Astrocyte (in vitro differentiated cells and primary cell): ENCODE measurements around the gene MICU2.

Source experiments
- CTCF ChIP-seq: IDR thresholded peaks from 2 replicates; pipeline ENCODE4 v1.5.1; 2011; ENCODE audit warnings: low read depth, mild to moderate bottlenecking, inconsistent platforms, low read length, moderate library complexity; ENCODE audit not compliant: insufficient read depth
- EZH2 ChIP-seq: IDR thresholded peaks from 2 replicates; pipeline ENCODE4 v1.6.1; 2012; ENCODE audit warnings: mild to moderate bottlenecking, low read length, inconsistent platforms; ENCODE audit not compliant: insufficient read depth

- TF ChIP-seq CTCF: no peak
- TF ChIP-seq EZH2: no peak
Observed at GRCh38 chr13:21446656-21447055, 157.3 kb downstream of the MICU2 start.
